Measurements from ENCODE around the gene RUNX3. TPM values are rescaled to one million over a fixed set of nuclear protein-coding genes. Genes with fewer than 3 reads are reported as not detected.

RUNX3 gene
- total RNA-seq, 1 experiment from 2014 or later = 1.5 TPM

- H3K36me3 Mint-ChIP-seq = no peaks in the 10 kb centered on the region
- no peaks in the 10 kb centered on the region for H3K27me3 Mint-ChIP-seq (ENCODE audit: low read depth)
- H3K27ac Mint-ChIP-seq = no peak overlapping the region
- no peak for ATAC-seq
- H3K4me1 Mint-ChIP-seq = peaks cover 15% of the 10 kb centered on the region
- CTCF ChIA-PET = interaction anchor here (1.6 kb wide), 1 partner anchor 217 kb away, joined by 3 read pairs; no protein-coding TSS in a partner anchor
- no peak overlapping the region for H3K4me3 Mint-ChIP-seq
- TF ChIP-seq TEAD1 (CRISPR knock-in tag; IDR thresholded peaks at IDR 0.05) (no peak), ZNF532 (CRISPR knock-in tag; IDR thresholded peaks at IDR 0.05; ENCODE audit: borderline replicate concordance) (no peak), ESRRA (CRISPR knock-in tag; IDR thresholded peaks at IDR 0.05; ENCODE audit: borderline replicate concordance) (no peak), AFF4 (CRISPR knock-in tag; IDR thresholded peaks at IDR 0.05; ENCODE audit: borderline replicate concordance) (no peak), CBFB (CRISPR knock-in tag; IDR thresholded peaks at IDR 0.05; ENCODE audit: low read depth) (no peak), ZNF138 (CRISPR knock-in tag; conservative IDR thresholded peaks at IDR 0.05) (no peak)
- POLR2A ChIA-PET = no interaction called here
- DNase-seq (ENCODE audit: low spot score) = no peak
- no peaks in the 10 kb centered on the region for H3K9me3 Mint-ChIP-seq
These were observed 25.2 kb downstream of the RUNX3 start for GRCh38 chr1:24904731-24905354.

- no peak overlapping the region for H3K4me3 Mint-ChIP-seq
- peaks cover 9% of the 10 kb centered on the region for H3K4me1 Mint-ChIP-seq
- no peaks in the 10 kb centered on the region for H3K27me3 Mint-ChIP-seq (ENCODE audit: low read depth)
- DNase-seq (ENCODE audit: low spot score) = no peak
- ChIA-PET CTCF (no interaction called here), POLR2A (no interaction called here)
- H3K27ac Mint-ChIP-seq = no peak overlapping the region
- H3K9me3 Mint-ChIP-seq = no peaks in the 10 kb centered on the region
- no peaks in the 10 kb centered on the region for H3K36me3 Mint-ChIP-seq
- no peak for ATAC-seq
- TF ChIP-seq FOXP4 (CRISPR knock-in tag; IDR thresholded peaks at IDR 0.05) (no peak), ZBTB43 (CRISPR knock-in tag; IDR thresholded peaks at IDR 0.05) (no peak), ARID4B (CRISPR knock-in tag; IDR thresholded peaks at IDR 0.05; ENCODE audit: borderline replicate concordance) (no peak), NFATC4 (CRISPR knock-in tag; IDR thresholded peaks at IDR 0.05) (no peak), TEAD4 (CRISPR knock-in tag; IDR thresholded peaks at IDR 0.05) (no peak), GABPB1 (CRISPR knock-in tag; IDR thresholded peaks at IDR 0.05) (no peak)
- TF ChIP-seq, protein P1, sequence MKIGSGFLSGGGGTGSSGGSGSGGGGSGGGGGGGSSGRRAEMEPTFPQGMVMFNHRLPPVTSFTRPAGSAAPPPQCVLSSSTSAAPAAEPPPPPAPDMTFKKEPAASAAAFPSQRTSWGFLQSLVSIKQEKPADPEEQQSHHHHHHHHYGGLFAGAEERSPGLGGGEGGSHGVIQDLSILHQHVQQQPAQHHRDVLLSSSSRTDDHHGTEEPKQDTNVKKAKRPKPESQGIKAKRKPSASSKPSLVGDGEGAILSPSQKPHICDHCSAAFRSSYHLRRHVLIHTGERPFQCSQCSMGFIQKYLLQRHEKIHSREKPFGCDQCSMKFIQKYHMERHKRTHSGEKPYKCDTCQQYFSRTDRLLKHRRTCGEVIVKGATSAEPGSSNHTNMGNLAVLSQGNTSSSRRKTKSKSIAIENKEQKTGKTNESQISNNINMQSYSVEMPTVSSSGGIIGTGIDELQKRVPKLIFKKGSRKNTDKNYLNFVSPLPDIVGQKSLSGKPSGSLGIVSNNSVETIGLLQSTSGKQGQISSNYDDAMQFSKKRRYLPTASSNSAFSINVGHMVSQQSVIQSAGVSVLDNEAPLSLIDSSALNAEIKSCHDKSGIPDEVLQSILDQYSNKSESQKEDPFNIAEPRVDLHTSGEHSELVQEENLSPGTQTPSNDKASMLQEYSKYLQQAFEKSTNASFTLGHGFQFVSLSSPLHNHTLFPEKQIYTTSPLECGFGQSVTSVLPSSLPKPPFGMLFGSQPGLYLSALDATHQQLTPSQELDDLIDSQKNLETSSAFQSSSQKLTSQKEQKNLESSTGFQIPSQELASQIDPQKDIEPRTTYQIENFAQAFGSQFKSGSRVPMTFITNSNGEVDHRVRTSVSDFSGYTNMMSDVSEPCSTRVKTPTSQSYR (CRISPR knock-in tag; IDR thresholded peaks at IDR 0.05) = no peak
These were observed 25.9 kb downstream of the RUNX3 start for GRCh38 chr1:24903955-24904730.

Measured in WTC11 (cell line).